Measurements from ENCODE around the gene TSPAN4.

The TSPAN4 gene

DNA sequence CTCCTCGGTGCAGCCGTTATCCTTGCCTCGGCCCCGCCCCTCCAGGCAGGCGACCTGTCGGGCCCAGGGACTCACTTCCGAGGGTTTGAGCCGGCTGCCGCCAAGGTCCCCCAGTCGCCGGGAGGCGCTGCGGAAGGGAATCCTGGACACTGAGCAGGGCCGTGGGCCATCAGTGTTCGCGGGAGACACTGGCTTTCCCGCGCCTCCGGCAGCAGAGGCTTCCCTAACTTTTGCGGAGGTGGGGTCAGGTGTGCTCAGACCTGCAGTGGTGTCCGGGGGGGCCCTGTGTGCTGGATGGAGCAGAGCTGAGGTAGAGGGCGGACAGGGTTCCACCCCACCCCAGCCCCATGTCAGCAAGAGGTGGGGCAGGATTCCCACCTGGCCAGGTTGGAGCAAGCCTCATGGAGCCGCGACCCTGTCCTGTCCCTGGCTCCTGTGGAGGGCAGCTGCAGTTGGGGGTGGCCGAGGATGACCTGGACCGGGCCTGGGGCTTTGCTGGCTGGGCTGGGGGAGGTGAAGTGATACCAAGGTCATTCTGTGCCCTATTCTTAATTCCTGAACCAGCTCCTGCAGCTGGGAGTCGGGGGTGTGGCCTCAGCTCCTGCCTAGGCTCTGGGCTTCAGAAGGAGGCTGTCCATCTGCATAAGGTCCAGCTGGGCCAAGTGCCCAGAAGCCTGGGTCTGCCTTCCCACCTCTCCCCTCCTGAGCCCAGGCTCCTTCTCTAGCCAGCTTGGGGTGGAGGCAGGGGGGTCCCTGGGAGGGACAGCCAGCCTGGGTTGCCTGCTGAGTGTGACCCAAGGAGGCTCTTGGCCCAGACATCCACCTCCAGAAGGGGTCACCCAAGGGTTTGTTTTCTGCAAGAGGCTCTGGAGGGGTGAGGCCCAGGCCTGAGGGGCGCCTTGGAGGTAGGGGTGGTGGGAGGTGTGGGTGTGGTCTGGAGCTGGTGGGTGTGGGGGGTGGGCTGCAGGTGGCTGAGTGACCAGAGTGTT, 8.4 kb downstream of the TSPAN4 start (continued):
- no peak for TF ChIP-seq ZNF214 (tag by site-specific recombination; IDR thresholded peaks at IDR 0.05; ENCODE audit: borderline replicate concordance)
- TF ChIP-seq KLF10 (tag by site-specific recombination; IDR thresholded peaks at IDR 0.05) = no peak
- TF ChIP-seq, protein P1, sequence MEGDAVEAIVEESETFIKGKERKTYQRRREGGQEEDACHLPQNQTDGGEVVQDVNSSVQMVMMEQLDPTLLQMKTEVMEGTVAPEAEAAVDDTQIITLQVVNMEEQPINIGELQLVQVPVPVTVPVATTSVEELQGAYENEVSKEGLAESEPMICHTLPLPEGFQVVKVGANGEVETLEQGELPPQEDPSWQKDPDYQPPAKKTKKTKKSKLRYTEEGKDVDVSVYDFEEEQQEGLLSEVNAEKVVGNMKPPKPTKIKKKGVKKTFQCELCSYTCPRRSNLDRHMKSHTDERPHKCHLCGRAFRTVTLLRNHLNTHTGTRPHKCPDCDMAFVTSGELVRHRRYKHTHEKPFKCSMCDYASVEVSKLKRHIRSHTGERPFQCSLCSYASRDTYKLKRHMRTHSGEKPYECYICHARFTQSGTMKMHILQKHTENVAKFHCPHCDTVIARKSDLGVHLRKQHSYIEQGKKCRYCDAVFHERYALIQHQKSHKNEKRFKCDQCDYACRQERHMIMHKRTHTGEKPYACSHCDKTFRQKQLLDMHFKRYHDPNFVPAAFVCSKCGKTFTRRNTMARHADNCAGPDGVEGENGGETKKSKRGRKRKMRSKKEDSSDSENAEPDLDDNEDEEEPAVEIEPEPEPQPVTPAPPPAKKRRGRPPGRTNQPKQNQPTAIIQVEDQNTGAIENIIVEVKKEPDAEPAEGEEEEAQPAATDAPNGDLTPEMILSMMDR (tag by site-specific recombination; IDR thresholded peaks at IDR 0.05) = 0 out of 2 replicates have a peak, but pooled peaks have one; percentile 38
- no peak for TF ChIP-seq ZNF596 (tag by site-specific recombination; IDR thresholded peaks at IDR 0.05)
- TF ChIP-seq ZNF184 (tag by site-specific recombination; IDR thresholded peaks at IDR 0.05) = no peak
- no peak for TF ChIP-seq OSR2 (tag by site-specific recombination; IDR thresholded peaks at IDR 0.05)
- TF ChIP-seq ZIC2 (tag by site-specific recombination; IDR thresholded peaks at IDR 0.05) = 0 out of 2 replicates have a peak, but pooled peaks have one; percentile 10
- TF ChIP-seq HOXC10 (CRISPR knock-in tag; IDR thresholded peaks at IDR 0.05) = no peak
- TF ChIP-seq ZXDB (tag by site-specific recombination; IDR thresholded peaks at IDR 0.05) = no peak
- no peak for TF ChIP-seq GLI4 (tag by site-specific recombination; IDR thresholded peaks at IDR 0.05)

GRCh38 chr11:852762-853161, 10.1 kb downstream of the TSPAN4 start:
- Histone ChIP-seq H3K4me1 (ENCODE audit: control insufficient read depth, insufficient read depth, low read length) (0 out of 2 replicates have a peak, but pooled peaks cover 2% of the 10 kb centered on the region), H3K36me3 (ENCODE audit: control insufficient read depth in 2 of 2, insufficient read depth in 1 of 2, low read length in 2 of 2) (no peaks in the 10 kb centered on the region), H3K9me3 (ENCODE audit: control insufficient read depth, insufficient read depth, low read depth, low read length) (no peaks in the 10 kb centered on the region), H3K27ac (ENCODE audit: extremely low read depth, low read depth, low read length) (no peak overlapping the region), H3K4me3 (ENCODE audit: low read depth, low read length) (no peak overlapping the region)
- CTCF ChIA-PET = no interaction called here
- TF ChIP-seq, protein P2, sequence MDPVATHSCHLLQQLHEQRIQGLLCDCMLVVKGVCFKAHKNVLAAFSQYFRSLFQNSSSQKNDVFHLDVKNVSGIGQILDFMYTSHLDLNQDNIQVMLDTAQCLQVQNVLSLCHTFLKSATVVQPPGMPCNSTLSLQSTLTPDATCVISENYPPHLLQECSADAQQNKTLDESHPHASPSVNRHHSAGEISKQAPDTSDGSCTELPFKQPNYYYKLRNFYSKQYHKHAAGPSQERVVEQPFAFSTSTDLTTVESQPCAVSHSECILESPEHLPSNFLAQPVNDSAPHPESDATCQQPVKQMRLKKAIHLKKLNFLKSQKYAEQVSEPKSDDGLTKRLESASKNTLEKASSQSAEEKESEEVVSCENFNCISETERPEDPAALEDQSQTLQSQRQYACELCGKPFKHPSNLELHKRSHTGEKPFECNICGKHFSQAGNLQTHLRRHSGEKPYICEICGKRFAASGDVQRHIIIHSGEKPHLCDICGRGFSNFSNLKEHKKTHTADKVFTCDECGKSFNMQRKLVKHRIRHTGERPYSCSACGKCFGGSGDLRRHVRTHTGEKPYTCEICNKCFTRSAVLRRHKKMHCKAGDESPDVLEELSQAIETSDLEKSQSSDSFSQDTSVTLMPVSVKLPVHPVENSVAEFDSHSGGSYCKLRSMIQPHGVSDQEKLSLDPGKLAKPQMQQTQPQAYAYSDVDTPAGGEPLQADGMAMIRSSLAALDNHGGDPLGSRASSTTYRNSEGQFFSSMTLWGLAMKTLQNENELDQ (tag by site-specific recombination; IDR thresholded peaks at IDR 0.05; ENCODE audit: low read depth) = no peak
- TF ChIP-seq ZFP3 (tag by site-specific recombination; IDR thresholded peaks at IDR 0.05; ENCODE audit: low read depth) (no peak), ZFHX2 (tag by site-specific recombination; conservative IDR thresholded peaks at IDR 0.05) (peak; percentile 52), PATZ1 (tag by site-specific recombination; IDR thresholded peaks at IDR 0.05) (peak; percentile 21), ZNF600 (tag by site-specific recombination; IDR thresholded peaks at IDR 0.05) (no peak), ZNF157 (tag by site-specific recombination; IDR thresholded peaks at IDR 0.05) (no peak), KLF1 (tag by site-specific recombination; IDR thresholded peaks at IDR 0.05) (peak; percentile 32; the same call in 1 of the 2 replicates), HIC1 (tag by site-specific recombination; IDR thresholded peaks at IDR 0.05) (0 out of 2 replicates have a peak, but pooled peaks have one; percentile 35), SALL2 (tag by site-specific recombination; IDR thresholded peaks at IDR 0.05; ENCODE audit: borderline replicate concordance) (no peak), IKZF3 (tag by site-specific recombination; IDR thresholded peaks at IDR 0.05) (no peak), EGR2 (tag by site-specific recombination; IDR thresholded peaks at IDR 0.05; ENCODE audit: low read depth) (0 out of 2 replicates have a peak, but pooled peaks have one; percentile 36), KLF7 (tag by site-specific recombination; IDR thresholded peaks at IDR 0.05; ENCODE audit: borderline replicate concordance) (no peak)
- TF ChIP-seq, protein P3, sequence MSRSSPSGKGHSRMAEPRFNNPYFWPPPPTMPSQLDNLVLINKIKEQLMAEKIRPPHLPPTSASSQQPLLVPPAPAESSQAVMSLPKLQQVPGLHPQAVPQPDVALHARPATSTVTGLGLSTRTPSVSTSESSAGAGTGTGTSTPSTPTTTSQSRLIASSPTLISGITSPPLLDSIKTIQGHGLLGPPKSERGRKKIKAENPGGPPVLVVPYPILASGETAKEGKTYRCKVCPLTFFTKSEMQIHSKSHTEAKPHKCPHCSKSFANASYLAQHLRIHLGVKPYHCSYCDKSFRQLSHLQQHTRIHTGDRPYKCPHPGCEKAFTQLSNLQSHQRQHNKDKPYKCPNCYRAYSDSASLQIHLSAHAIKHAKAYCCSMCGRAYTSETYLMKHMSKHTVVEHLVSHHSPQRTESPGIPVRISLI (tag by site-specific recombination; IDR thresholded peaks at IDR 0.05) = no peak
- POLR2A ChIA-PET = no interaction called here

Data from HEK293 (cell line).